Measurements from ENCODE around the gene RBM6. TPM values are rescaled to one million over a fixed set of nuclear protein-coding genes. Genes with fewer than 3 reads are reported as not detected.

The RBM6 gene
- total RNA-seq, 1 experiment from 2014 or later, result 69.6 TPM

DNA sequence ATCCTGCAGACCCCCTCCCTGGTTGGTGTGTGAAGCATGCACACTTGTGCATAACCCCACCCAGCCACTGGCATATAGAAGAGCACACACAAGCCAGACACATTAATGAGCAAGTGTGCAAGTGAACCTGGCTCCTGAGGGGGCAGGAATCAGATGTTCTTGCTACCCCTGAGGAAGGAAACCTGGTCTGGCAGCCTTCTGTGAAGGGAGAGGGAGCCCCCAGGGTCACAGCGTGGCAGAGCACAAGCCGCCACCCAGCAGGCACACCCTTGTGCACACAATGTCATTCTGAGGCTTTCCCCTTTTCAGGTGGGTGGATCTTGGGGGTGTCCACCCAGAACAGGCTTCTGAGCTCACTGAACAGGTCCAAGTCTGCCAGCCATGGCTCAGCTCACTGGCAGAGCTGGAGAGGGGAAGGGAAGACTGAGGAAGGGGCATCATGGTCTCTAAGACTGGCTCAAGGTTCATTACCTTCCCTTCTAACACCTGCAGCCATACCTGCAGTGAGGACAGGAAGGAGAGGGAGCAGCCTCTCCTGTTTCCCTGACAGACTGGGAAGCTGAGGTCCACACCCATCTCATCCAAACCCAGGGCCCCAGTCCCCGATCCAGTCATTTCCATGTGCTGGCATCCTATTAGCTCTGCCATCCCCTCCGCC, 183.6 kb downstream of the RBM6 start:
- Mint-ChIP-seq H3K4me3 (ENCODE audit: low read depth, unreplicated experiment) (no peak overlapping the region), H3K36me3 (ENCODE audit: insufficient read depth, unreplicated experiment) (peaks cover 41% of the 10 kb centered on the region), H3K27ac (ENCODE audit: unreplicated experiment) (peak overlapping the region; percentile 38), H3K27me3 (ENCODE audit: unreplicated experiment) (no peaks in the 10 kb centered on the region), H3K9me3 (ENCODE audit: low read depth, unreplicated experiment) (no peaks in the 10 kb centered on the region), H3K4me1 (ENCODE audit: low read depth, unreplicated experiment) (peaks cover 8% of the 10 kb centered on the region)
- DNase-seq, result no peak
- CTCF ChIA-PET, result interaction anchor here (0.6 to 1.3 kb wide), 2 partner anchors 66 to 258 kb away, joined by 3 to 4 read pairs; no protein-coding TSS in a partner anchor
- BruUV-seq (replicated peaks), result no TSS peak
- intact Hi-C loops (cut with micrococcal nuclease; ENCODE audit: unreplicated experiment), result no loop called here
- TF ChIP-seq, protein P1, sequence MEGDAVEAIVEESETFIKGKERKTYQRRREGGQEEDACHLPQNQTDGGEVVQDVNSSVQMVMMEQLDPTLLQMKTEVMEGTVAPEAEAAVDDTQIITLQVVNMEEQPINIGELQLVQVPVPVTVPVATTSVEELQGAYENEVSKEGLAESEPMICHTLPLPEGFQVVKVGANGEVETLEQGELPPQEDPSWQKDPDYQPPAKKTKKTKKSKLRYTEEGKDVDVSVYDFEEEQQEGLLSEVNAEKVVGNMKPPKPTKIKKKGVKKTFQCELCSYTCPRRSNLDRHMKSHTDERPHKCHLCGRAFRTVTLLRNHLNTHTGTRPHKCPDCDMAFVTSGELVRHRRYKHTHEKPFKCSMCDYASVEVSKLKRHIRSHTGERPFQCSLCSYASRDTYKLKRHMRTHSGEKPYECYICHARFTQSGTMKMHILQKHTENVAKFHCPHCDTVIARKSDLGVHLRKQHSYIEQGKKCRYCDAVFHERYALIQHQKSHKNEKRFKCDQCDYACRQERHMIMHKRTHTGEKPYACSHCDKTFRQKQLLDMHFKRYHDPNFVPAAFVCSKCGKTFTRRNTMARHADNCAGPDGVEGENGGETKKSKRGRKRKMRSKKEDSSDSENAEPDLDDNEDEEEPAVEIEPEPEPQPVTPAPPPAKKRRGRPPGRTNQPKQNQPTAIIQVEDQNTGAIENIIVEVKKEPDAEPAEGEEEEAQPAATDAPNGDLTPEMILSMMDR (IDR thresholded peaks at IDR 0.05; ENCODE audit: unreplicated experiment), result no peak

DNA sequence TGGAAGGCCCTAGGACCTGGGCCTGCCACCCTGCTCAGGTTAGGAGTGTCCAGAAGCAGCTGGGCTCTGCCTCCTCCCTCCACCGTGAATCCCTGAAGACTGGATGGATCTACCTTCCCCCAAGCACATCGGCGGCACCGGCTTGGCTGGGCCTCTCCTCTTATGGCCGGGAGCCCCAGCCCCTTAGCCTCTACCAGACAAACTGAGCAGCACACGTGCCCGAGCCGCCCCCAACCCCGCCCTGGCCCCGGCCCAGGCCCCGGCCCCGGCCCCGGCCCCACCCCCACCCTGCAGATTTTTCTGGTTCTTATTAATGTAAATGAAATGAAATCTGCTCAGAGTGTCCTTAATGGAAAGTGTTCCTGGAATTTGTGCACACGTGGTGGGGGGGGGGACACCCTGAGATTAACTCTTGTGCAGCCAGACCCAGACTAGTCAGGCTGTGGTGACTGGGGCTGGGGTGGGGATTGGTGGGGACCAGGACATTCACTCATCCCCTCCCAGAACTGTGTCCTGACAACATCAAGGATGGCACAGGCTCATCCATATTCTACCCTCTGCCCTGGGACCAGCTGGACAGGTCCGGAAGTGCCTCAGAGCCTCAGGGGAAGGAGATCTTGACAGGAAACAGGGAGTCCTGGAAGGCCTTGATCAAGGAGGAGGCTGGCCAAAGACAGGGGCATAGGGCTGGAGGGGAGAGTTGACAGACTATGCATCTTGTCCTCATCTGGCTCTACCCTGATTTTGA, 184.3 kb downstream of the RBM6 start:
- TF ChIP-seq, protein P1 (IDR thresholded peaks at IDR 0.05; ENCODE audit: unreplicated experiment), result no peak
- intact Hi-C loops (cut with micrococcal nuclease; ENCODE audit: unreplicated experiment), result no loop called here
- no peaks in the 10 kb centered on the region for H3K27me3 Mint-ChIP-seq (ENCODE audit: unreplicated experiment)
- peaks cover 38% of the 10 kb centered on the region for H3K36me3 Mint-ChIP-seq (ENCODE audit: insufficient read depth, unreplicated experiment)
- peak overlapping the region; percentile 38 for H3K27ac Mint-ChIP-seq (ENCODE audit: unreplicated experiment)
- BruUV-seq (replicated peaks), result no TSS peak
- peaks cover 8% of the 10 kb centered on the region for H3K4me1 Mint-ChIP-seq (ENCODE audit: low read depth, unreplicated experiment)
- no peaks in the 10 kb centered on the region for H3K9me3 Mint-ChIP-seq (ENCODE audit: low read depth, unreplicated experiment)
- DNase-seq, result no peak
- H3K4me3 Mint-ChIP-seq (ENCODE audit: low read depth, unreplicated experiment), result no peak overlapping the region
- CTCF ChIA-PET, result interaction anchor here (0.6 kb wide), 1 partner anchor 257 kb away, joined by 4 read pairs; no protein-coding TSS in a partner anchor

DNA sequence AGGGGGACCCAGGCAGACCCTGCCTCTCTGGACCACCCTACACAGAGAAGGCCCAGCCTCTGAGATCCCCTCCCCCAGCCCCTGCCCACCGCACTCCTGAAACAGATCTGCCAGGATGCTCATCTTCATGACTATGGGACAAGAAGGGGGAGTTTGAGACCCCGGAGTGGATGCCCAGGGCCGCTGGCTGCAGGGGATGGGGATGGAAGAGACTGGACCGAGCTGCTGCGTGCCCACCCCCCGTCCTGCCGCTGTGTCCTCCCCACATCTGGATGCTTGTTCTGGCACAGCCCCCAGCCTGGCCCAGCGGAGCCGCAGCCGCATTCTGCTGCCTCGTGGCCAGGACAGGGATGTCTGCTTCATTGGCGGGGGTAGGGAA, 184.8 kb downstream of the RBM6 start:
- Mint-ChIP-seq H3K9me3 (ENCODE audit: low read depth, unreplicated experiment) (no peaks in the 10 kb centered on the region), H3K4me3 (ENCODE audit: low read depth, unreplicated experiment) (no peak overlapping the region), H3K27ac (ENCODE audit: unreplicated experiment) (no peak overlapping the region), H3K4me1 (ENCODE audit: low read depth, unreplicated experiment) (peaks cover 8% of the 10 kb centered on the region), H3K36me3 (ENCODE audit: insufficient read depth, unreplicated experiment) (peaks cover 32% of the 10 kb centered on the region), H3K27me3 (ENCODE audit: unreplicated experiment) (no peaks in the 10 kb centered on the region)
- intact Hi-C loops (cut with micrococcal nuclease; ENCODE audit: unreplicated experiment), result no loop called here
- no TSS peak for BruUV-seq (replicated peaks)
- no peak for DNase-seq
- CTCF ChIA-PET, result no interaction called here
- TF ChIP-seq, protein P1 (IDR thresholded peaks at IDR 0.05; ENCODE audit: unreplicated experiment), result no peak

DNA sequence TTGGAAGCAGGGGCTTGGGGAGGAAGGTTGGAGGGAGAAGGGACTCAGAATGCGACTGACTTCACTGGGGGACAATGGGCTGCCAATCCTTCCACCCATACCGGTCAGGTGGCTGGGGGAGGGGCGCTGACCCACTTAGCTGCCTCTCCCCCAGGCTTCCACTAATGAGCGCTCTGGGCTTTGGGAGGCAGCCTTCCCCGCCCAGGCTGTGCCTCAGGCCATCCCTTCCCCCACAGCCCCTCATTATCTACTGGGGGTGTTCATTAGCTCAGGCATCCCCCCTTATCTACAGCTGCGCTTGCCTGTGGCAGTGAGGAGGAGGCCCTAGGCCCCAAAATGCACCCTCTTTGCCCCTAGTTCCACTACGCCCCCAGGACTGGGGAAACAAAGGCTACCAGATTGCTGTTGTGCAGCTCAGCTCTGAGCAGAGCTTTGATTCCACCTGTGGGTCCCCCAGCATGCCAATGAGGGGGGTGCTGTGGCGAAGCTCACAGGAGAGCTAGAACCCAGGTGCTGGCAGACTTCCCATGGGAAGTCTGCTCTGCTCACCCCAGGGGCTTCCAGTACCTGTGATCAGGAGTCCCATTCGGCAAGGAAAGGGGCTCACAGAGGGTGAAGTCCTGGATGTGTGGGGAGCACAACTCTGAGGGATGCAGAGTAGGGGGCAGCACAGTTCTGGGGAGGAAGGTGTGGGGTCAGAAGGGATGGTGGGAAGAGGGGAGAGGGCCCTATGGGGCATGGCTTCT, 185.8 kb downstream of the RBM6 start:
- TF ChIP-seq, protein P1 (IDR thresholded peaks at IDR 0.05; ENCODE audit: unreplicated experiment), result no peak
- Mint-ChIP-seq H3K4me1 (ENCODE audit: low read depth, unreplicated experiment) (peaks cover 8% of the 10 kb centered on the region), H3K4me3 (ENCODE audit: low read depth, unreplicated experiment) (no peak overlapping the region), H3K27ac (ENCODE audit: unreplicated experiment) (no peak overlapping the region), H3K36me3 (ENCODE audit: insufficient read depth, unreplicated experiment) (peaks cover 23% of the 10 kb centered on the region), H3K27me3 (ENCODE audit: unreplicated experiment) (no peaks in the 10 kb centered on the region), H3K9me3 (ENCODE audit: low read depth, unreplicated experiment) (no peaks in the 10 kb centered on the region)
- CTCF ChIA-PET, result interaction anchor here (0.7 kb wide), 1 partner anchor 9 kb away, joined by 3 read pairs; no protein-coding TSS in a partner anchor
- no peak for DNase-seq
- BruUV-seq (replicated peaks), result no TSS peak
- intact Hi-C loops (cut with micrococcal nuclease; ENCODE audit: unreplicated experiment), result no loop called here
